GM18508 (cell line): ENCODE measurements around the gene UPK1A.
"Not testable (repeated sequence)": the region's sequence is repeated elsewhere in the genome, so short reads cannot be mapped to it uniquely, and the experiment has no call there.

Experiments used
- ATAC-seq: cut with Tn5 transposase; IDR thresholded peaks from one replicate; pipeline ENCODE4 v1.9.1; 2021; ENCODE audit warnings: moderate number of reproducible peaks; ENCODE audit not compliant: insufficient read depth, unreplicated experiment

UPK1A gene

GRCh38 chr19:35675589-35676140, 9.3 kb downstream of the UPK1A start:
- ATAC-seq, result no peak

- ATAC-seq, result no peak
These were observed 23.5 kb downstream of the UPK1A start for GRCh38 chr19:35689836-35690235.

- not testable (repeated sequence) for ATAC-seq
These were observed 24.8 kb downstream of the UPK1A start for GRCh38 chr19:35691106-35691505.

- ATAC-seq, result no peak
These were observed 25.7 kb downstream of the UPK1A start for GRCh38 chr19:35692010-35692409.

GRCh38 chr19:35693422-35693821, 27.1 kb downstream of the UPK1A start:
- no peak for ATAC-seq

- ATAC-seq, result no peak
These were observed 27.7 kb downstream of the UPK1A start for GRCh38 chr19:35693835-35694599.

GRCh38 chr19:35695895-35696422, 29.6 kb downstream of the UPK1A start:
- no peak for ATAC-seq

GRCh38 chr19:35696835-35697234, 30.5 kb downstream of the UPK1A start:
- ATAC-seq, result no peak

GRCh38 chr19:35702223-35703012, 36.1 kb downstream of the UPK1A start:
- peak; percentile 86 for ATAC-seq

- no peak for ATAC-seq
These were observed 37.0 kb downstream of the UPK1A start for GRCh38 chr19:35703343-35703742.

- no peak for ATAC-seq
These were observed 37.9 kb downstream of the UPK1A start, which contains the start of gene ZBTB32 for GRCh38 chr19:35704218-35704617. TSS of gene ZBTB32 (plus strand) at chr19:35704558. CDS start at chr19:35714627, 10,069 bp downstream.

GRCh38 chr19:35708391-35708790, 42.1 kb downstream of the UPK1A start:
- ATAC-seq, result no peak

- peak; percentile 31 for ATAC-seq
These were observed 44.7 kb downstream of the UPK1A start for GRCh38 chr19:35710784-35711723.

GRCh38 chr19:35712567-35713505, 46.5 kb downstream of the UPK1A start:
- no peak for ATAC-seq

- no peak for ATAC-seq
These were observed 47.2 kb downstream of the UPK1A start for GRCh38 chr19:35713506-35713850.

- no peak for ATAC-seq
These were observed 47.7 kb downstream of the UPK1A start for GRCh38 chr19:35713904-35714495.

- ATAC-seq, result no peak
These were observed 48.5 kb downstream of the UPK1A start for GRCh38 chr19:35714601-35715354.

- no peak for ATAC-seq
These were observed 49.1 kb downstream of the UPK1A start for GRCh38 chr19:35715355-35715809.
